Activated gamma-delta T cell treated with anti-CD3 and anti-CD28 coated beads, Interleukin-2, amount 50 U/mL, for 16 hours (primary cell): ENCODE measurements around the gene CA4.

Source experiments
- DNase-seq: peaks from one replicate; pipeline ENCODE4 v3.0.0-alpha.2; 2020; ENCODE audit warnings: low read depth

CA4 gene

GRCh38 chr17:60130466-60130865 is 19.3 kb upstream of the CA4 start:
- no peak for DNase-seq

DNA sequence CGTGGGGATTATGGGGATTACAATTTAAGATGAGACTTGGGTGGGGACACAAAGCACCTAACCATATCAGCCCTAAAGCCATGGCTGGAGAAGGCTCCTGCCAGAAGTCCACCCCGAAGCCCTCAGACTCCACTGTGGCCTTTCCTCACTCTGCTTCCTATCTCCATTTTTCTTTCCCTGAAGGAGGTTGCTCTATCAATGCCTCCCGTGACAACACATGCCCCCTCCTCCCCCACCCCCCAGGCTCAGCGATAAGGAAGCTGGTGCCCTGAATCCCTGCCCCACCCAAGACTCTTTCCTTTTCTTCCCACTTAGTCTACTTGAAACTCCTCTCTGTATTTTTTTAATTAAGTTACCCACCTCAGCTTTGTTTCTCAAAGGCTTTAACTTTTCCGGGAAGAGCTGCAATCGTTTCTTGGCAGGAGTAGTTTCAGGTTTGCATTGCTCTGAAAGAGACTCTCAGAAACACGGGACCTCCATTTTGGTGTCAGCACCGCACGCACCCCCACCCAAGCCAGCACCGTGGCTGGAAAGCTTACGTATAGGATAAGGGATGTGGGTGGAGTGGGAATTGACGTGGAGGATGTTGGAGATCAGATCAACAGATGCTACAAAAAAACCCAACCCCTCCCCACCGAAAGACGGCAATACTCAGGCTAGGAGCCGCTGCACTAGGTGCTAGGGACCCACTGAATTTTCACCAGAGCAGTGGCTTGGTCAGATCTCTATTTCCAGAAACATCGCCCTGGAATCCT is 15.2 kb upstream of the CA4 start:
- DNase-seq: no peak

DNA sequence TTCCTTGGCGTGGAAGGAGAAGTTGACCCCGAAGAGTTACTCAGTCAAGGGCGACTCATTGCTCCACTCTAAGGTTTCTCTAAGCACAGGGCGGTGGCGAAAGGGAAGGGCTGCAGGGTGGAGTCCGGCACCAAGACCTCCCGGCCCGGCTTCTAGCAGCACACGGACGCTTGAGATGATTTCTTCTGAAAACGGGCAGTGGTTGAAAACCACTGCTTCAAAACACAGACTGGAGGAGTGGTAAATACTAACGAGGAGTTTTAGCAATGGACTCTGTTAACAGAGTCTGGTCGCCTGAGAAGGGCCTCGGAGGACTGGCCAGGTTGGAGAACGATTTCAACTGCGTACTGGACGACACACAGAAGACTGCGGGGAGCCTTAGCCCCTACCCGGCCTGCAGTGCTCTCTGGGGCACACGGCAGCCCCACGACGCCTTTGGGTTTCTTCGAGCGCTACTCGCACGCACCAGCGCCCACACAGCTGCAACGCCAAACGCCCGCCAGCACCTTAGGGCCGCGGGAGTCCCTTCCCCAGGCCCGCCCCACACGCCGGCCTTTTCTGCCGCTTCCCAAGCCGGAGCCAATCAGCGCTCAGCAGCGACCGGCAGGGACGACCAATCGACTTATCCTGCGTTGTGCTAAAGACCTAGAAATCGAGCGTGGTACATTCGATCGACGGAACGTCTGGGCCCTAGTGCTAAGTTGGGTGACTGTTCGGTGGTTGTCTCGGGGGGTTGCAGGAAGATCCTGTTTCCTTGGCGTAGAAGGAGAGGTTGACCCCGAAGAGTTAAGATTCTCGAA is 14.4 kb upstream of the CA4 start:
- peak; percentile 60 for DNase-seq

- no peak for DNase-seq
Measured at GRCh38 chr17:60135951-60136666, 13.7 kb upstream of the CA4 start.

DNA sequence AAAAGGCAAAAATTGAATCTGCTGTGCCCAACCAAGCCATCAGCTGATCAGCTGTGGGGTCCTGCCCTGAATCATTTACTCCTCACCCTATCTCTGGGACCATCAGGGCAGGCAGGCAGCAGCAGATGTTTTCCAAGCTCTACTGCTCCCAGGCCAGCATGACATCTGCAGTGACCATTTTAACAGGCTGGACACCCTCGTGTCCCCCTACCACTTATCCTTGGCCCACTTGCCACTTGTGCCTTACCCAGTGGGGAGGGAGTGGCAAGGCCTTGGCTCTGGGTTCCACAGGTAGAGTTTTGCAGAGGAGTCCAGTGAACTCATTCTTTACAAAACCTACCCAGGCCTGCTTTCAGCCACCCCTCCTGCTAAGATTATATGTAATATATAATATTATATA is 12.0 kb upstream of the CA4 start:
- DNase-seq: no peak

DNA sequence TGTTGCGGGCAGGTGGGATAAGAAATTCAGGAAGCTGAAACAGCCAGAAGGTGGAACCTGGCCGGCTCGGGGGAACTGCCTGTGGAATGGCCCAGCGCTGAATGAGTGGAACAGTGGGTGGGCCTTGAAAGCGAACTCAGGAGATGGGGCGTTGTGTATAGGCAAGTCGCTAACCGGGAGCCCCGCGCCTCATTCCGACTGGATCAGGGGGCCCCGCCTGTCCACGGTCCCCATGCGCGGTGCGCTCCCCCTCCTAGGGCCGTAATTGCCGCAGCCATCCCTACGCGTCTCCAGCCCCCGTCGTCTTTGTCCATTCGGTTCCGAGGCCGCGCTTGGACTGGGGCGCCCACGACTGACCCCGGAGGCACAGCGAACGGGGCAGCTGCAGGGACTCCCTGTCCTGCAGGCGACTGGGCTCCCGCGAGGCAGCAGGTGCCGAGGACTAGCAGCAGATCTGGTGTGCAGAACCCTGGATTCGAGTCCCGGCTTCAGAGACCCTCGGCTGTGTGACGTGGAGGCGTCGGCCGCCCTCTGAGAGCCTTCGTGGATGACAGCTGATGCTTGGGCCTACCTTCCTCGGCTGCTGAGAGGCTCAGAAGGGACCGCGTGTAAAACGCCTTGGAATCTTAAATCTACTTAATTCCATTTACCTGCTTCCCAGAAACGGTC is 10.9 kb upstream of the CA4 start:
- DNase-seq: no peak

GRCh38 chr17:60139438-60140285 is 10.1 kb upstream of the CA4 start:
- peak; percentile 42 for DNase-seq

DNA sequence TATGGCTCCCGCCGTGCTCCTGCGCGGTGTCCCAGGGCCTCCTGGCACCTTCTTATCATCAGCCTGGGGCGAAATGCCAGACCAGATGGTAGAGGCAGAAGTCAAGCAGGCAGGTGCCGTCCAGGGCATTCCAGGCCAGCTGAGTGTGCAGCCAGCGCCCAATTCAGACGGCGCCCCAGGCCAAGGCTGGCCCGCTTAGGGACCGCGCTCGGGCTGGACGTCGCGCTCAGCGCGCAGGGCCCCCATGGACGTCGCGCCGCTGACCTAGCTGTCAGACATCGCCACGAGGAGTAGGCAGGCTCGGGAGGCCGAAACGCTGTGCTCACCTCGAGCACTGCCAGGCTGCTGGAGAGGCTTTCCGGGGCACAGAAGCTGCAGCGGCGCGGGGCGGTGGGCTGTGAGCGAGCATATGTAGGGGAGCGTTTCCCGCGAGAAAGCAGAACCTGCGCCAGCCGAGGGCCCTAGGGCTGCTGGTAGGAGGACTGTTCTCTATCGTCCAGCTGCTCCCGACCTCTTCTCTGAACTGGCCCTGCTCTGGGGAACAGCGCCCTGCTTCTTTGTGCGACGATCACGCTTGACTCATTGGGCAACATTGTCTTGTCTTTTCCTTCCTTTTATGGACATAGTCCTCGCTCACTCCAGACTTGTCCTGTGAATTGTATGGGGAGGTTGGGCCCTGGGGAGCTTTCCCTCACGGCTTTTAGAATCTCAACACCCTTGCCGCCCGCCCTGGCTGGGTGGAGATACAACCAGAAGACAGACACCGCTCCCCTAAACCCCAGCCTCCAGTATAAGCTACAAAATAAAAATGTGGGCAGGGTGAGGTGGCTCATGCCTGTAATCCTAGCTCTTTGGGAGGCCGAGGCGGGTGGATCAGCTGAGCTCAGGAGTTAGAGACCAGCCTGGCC is 8.4 kb upstream of the CA4 start:
- DNase-seq: no peak

DNA sequence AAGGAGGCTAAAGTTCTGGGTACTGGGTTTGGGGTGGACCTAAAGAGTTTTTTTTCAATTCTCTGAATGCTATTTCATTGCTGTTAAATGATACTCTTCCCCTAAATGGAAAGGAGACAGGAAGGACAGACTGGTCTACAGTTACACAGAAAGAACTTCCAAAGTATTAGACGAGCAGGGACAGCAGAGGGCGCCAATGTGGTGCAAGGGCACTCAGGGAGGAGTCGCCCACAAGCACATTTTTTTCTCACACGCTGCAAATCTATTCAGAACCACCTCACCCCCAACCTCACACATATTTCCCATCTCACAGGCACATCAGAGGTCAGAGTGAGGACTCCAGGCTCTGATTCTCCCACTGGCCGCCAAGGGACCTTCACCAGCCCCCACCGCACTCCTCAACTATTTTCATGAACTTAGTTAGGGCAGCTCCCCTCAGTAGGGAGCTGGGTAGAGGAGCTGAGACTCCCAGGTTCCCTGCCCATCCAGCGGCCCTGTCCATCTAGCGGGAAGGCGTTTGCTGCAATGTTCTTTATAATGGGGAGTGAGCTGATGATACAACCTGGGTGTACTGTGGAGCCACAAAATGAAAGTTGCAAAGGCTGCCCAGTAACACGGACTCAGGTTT is 6.8 kb upstream of the CA4 start:
- peak; percentile 58 for DNase-seq

DNA sequence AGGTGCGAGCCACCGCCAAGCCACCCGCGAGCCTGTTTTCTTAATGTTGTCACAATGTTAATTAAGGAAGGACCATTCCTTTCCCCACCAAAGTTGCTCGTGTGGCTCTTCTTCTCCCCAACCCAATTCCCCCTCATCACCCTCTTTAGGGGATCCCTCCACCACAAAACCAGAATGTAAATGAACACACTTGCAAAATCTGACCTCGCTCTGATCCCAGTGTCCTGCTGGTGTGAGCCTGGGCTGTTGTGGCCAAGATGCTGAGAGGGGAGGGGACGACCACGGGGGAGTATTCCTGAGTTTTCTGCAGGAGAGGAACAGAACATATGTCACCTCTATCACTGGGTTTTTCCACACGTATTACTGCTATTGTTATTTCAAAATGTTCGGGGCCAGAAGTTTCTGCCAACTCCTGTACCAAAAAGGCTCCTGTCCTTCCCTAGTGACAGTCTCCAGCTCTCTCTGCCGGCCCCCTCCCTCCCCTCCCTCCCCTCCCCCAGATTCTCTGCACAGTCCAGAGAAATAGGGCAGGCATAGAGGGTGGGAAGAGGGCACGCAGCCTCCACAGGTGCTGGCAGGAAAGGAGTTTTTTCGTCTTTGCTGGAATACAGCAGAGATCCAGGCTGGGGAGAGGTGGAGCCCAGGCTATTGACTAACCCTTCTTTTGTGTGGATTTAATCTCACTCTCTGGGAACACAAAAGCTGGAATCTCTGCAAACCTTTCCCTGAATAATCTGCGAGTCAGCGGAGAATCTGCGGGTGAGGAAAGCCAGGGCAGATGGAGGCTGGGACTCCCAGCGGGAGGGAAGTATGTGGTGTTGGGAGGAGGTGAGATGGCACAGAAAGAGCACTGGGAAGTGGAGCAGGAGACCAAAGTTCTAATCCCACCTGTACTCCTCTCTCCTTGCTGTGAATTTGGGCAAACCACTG is 4.5 kb upstream of the CA4 start:
- DNase-seq: no peak

GRCh38 chr17:60146206-60146605 is 3.6 kb upstream of the CA4 start:
- no peak for DNase-seq

- no peak for DNase-seq
Measured at GRCh38 chr17:60147553-60148223, 2.1 kb upstream of the CA4 start.

GRCh38 chr17:60148373-60148772 is 1.4 kb upstream of the CA4 start:
- no peak for DNase-seq

- DNase-seq: no peak
Measured at GRCh38 chr17:60151355-60151754, 1.6 kb downstream of the CA4 start.

DNA sequence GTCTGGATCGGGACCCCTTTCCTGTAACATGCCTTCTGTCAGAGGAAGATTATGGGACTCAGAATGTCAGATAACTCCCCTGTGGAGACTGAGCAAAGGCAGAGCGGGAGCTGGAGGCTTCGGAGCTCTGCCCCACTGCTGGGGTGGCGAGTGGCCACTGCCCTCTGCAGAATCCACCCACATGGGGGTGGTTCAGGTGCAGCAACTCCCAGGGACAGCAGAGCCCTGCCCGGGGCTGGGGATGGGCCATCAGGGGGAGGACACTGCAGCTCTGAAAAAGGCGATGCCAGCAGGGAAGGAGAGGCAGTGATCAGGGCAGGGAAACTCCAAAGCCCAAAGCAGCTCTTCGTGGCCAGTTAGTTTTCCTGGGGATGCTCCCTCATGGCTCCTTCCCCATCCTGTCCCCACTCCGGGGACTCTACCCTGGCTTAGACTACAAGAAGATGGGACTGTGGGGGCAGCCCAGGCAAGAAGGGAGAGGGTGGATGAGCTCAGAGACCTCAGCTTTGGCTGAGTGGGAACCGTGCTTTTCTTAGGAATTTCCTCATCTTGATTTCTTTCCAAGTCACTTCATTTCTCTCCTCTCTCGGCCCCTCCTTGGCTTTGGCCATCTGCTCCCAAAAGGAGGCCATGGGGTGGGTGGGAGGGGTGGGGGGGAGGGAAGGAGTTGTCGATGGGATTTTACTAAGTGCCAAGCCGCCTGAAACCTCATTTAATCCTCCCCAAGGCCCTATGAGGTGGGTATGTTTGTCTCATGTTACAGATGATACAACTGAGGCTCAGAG is 4.0 kb downstream of the CA4 start:
- no peak for DNase-seq

GRCh38 chr17:60154616-60155426 is 5.0 kb downstream of the CA4 start:
- no peak for DNase-seq

DNA sequence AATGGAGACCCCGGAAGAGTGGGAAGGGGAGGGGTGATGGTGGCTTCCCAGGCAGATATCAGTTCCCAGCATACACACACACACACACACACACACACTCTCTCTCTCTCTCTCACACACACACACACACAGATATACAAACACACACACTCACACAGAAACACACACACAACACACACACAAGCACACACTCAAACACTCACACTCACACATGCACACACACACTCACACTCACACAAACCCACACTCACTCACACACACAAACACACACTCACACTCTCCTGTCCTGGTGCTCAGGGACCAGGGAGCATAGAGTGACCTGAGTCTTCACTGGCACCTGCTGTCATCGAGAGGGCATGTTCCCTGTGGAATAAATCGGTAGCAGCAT is 5.6 kb downstream of the CA4 start:
- DNase-seq: no peak
